HUES64 (cell line): ENCODE results near the gene FAM72C.
"Not testable (repeated sequence)": the region's sequence is repeated elsewhere in the genome, so short reads cannot be mapped to it uniquely, and the experiment has no call there.

Source experiments
- H3K27ac ChIP-seq: 2 replicates; pipeline ENCODE4 v1.7.0; 2013; ENCODE audit warnings: low read depth, low read length, inconsistent platforms
- H3K27me3 ChIP-seq: 2 replicates; pipeline ENCODE4 v1.6.1; 2013; ENCODE audit warnings: mild to moderate bottlenecking, low read length; ENCODE audit not compliant: insufficient read depth
- H3K36me3 ChIP-seq: 2 replicates; pipeline ENCODE4 v1.6.1; 2013; ENCODE audit warnings: mild to moderate bottlenecking, low read length; ENCODE audit not compliant: insufficient read depth
- H3K4me1 ChIP-seq: 2 replicates; pipeline ENCODE4 v1.6.1; 2013; ENCODE audit warnings: mild to moderate bottlenecking, low read length, moderate library complexity; ENCODE audit not compliant: insufficient read depth
- H3K4me3 ChIP-seq: 2 replicates; pipeline ENCODE4 v1.5.1; 2013; ENCODE audit warnings: mild to moderate bottlenecking, low read length, moderate library complexity
- H3K9ac ChIP-seq: 2 replicates; pipeline ENCODE4 v1.6.1; 2013; ENCODE audit warnings: mild to moderate bottlenecking, low read depth, low read length
- H3K9me3 ChIP-seq: 2 replicates; pipeline ENCODE4 v1.6.1; 2013; ENCODE audit warnings: low read depth, low read length; ENCODE audit not compliant: insufficient read depth
- WGBS: fragments of 150-250, 120-280 bp; methylation state at CpG from one replicate; pipeline ENCODE4 v1.1.7; 2013; ENCODE audit warnings: missing lambda C conversion rate; 5-methylcytosine and 5-hydroxymethylcytosine counted together

FAM72C gene

GRCh38 chr1:143973876-143974414, 2.2 kb upstream of the FAM72C start:
- 0% methylated on average over 2 of the region's 37 CpGs for WGBS

GRCh38 chr1:143972753-143973326, 1.1 kb upstream of the FAM72C start:
- not testable (repeated sequence) for H3K4me1 ChIP-seq, H3K4me3 ChIP-seq, H3K27ac ChIP-seq, H3K36me3 ChIP-seq, H3K27me3 ChIP-seq, H3K9me3 ChIP-seq, H3K9ac ChIP-seq
- WGBS: no CpG with 5 or more reads among the region's 48 CpGs

More at GRCh38 chr1:143973876-143974414, 2.2 kb upstream of the FAM72C start:
- not testable (repeated sequence) for H3K9ac ChIP-seq, H3K4me1 ChIP-seq, H3K27ac ChIP-seq, H3K9me3 ChIP-seq, H3K27me3 ChIP-seq, H3K36me3 ChIP-seq
- H3K4me3 ChIP-seq: peak overlapping the region; percentile 37

- not testable (repeated sequence) for H3K4me3 ChIP-seq, H3K27ac ChIP-seq, H3K9ac ChIP-seq, H3K9me3 ChIP-seq, H3K27me3 ChIP-seq, H3K36me3 ChIP-seq, H3K4me1 ChIP-seq
- WGBS: no CpG with 5 or more reads among the region's 1 CpG
These were observed 5.9 kb downstream of the FAM72C start for GRCh38 chr1:143965860-143966259.

GRCh38 chr1:143964294-143964693, 7.5 kb downstream of the FAM72C start:
- H3K4me1 ChIP-seq, H3K9ac ChIP-seq, H3K4me3 ChIP-seq, H3K9me3 ChIP-seq, H3K36me3 ChIP-seq, H3K27me3 ChIP-seq, H3K27ac ChIP-seq: not testable (repeated sequence)
- no CpG with 5 or more reads among the region's 2 CpGs for WGBS

DNA sequence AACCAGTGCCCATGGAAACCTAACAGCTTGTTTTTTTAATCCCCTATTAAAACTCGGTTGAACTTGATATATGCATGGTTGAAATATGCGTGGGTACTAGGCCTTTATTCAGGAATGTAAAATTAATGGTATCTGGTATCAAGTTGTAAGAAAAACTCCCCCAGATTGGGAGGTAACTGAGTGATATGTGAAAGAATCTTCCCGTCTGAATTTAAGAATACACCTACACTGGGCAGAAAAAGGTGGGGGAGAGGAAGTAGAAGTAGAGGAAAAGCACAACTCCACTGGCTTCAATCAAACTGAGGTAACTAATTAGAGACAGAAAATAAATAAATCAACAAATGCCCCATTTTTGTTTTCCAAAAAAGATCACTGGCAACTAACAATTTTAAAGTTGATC, 15.9 kb downstream of the FAM72C start:
- no CpG with 5 or more reads among the region's 3 CpGs for WGBS
- not testable (repeated sequence) for H3K4me3 ChIP-seq, H3K36me3 ChIP-seq, H3K27ac ChIP-seq, H3K9ac ChIP-seq, H3K27me3 ChIP-seq, H3K9me3 ChIP-seq, H3K4me1 ChIP-seq

- no CpG with 5 or more reads among the region's 1 CpG for WGBS
- not testable (repeated sequence) for H3K4me1 ChIP-seq, H3K27me3 ChIP-seq
These were observed 18.9 kb downstream of the FAM72C start for GRCh38 chr1:143952913-143953312.

DNA sequence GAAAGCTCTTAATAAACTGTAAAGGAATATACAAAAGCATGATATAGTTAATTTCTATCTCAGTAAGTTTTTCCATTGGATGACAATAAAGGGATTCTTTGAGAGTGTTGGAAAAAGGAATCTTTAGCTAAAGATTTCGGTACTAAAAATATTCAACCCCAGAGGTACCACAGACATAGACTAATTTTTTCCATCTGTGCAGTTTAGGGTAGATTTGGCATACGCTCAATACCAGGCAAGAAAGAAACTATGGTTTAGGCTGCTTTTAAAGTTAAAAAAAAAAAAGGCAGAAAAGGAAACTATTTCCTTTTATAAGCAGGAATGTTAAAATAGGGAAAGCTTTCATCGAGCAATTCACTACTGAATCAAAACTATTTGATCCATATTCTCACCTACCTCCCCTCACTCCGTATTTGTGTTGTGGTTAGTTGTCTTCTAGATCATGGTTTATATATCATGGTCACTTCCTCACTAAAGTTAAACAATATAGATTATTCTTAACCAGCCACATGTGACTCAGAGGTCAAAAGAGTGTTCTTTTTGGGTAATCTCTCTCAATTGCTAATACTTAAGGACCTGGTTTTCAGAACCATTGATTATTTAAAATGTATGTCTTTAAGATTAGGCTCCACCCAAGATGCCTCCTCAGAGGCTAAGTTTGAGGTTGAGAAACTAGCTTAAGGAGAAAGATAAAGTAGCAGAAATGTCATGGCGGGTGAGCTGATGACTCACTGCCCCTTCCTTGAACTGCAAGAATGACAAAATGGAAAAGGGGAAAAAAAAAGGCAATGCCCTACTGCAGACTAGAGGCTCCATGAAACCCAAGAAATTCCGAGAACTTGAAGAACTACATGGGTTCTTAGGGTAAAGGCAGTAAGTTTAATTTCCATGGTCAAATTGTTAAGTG, 20.0 kb downstream of the FAM72C start:
- not testable (repeated sequence) for H3K27ac ChIP-seq, H3K9me3 ChIP-seq, H3K36me3 ChIP-seq, H3K27me3 ChIP-seq, H3K9ac ChIP-seq, H3K4me1 ChIP-seq, H3K4me3 ChIP-seq
- no CpG with 5 or more reads among the region's 6 CpGs for WGBS

More at GRCh38 chr1:143952913-143953312, 18.9 kb downstream of the FAM72C start:
- not testable (repeated sequence) for H3K4me3 ChIP-seq, H3K27ac ChIP-seq, H3K9me3 ChIP-seq, H3K9ac ChIP-seq, H3K36me3 ChIP-seq

DNA sequence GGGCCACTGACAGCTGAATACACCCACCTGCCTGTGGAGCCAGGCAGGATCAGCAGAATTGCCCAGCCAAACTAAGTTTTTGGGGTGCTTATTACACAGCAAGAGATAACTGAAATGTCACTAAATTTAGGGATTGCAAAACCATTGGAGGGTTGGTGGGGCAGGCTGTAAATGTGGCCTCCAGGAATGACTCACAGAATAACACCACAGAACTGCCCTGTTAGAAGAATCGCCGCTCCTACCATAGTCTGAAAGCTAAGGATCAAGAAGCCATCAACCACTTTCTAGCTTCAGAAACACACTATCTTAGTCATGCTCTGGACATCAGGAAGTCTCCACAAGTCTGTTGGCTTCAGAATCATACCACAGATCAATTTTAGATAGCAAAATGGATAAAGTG, 24.0 kb downstream of the FAM72C start:
- not testable (repeated sequence) for H3K36me3 ChIP-seq, H3K27ac ChIP-seq, H3K4me3 ChIP-seq, H3K4me1 ChIP-seq, H3K9me3 ChIP-seq, H3K27me3 ChIP-seq, H3K9ac ChIP-seq
- WGBS: no CpG with 5 or more reads among the region's 2 CpGs

- no CpG with 5 or more reads among the region's 3 CpGs for WGBS
- H3K9me3 ChIP-seq, H3K4me3 ChIP-seq, H3K27me3 ChIP-seq, H3K9ac ChIP-seq, H3K36me3 ChIP-seq, H3K27ac ChIP-seq, H3K4me1 ChIP-seq: not testable (repeated sequence)
These were observed 26.5 kb downstream of the FAM72C start for GRCh38 chr1:143945253-143945652.

- H3K4me3 ChIP-seq, H3K9me3 ChIP-seq, H3K4me1 ChIP-seq, H3K27ac ChIP-seq, H3K27me3 ChIP-seq, H3K9ac ChIP-seq, H3K36me3 ChIP-seq: not testable (repeated sequence)
- no CpG with 5 or more reads among the region's 5 CpGs for WGBS
These were observed 27.1 kb downstream of the FAM72C start for GRCh38 chr1:143944576-143945240.

DNA sequence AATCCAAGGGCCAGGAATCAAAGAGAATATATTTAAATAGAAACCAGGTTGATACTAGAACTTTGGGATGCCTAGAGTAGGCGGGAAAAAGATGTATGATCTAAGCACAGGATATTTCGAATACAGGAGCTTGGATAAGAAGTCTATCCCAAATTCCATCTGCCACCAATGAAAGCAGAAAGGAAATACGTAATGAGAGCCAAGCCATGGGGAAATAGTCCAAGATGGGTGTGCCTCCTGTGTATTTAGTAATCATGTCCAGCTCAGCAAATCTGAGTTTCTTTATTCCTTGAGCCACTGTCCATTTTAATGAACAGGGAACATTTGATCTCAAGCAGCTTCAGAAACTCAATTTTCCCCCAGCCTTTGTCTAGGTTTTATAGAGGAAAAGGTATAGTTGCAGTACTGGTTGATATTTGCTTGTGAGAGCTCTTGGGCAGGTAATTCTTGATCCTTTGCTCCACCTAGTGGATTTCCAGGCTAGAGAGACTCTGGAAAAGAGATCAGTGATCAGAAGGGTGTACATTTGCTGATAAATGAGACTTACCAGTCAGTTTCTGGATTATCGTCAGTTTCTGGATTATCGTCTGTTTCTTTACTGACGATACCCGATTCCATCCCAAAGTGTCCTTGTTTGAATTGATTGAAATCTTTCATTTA, 28.3 kb downstream of the FAM72C start:
- H3K4me3 ChIP-seq, H3K27me3 ChIP-seq, H3K9ac ChIP-seq, H3K4me1 ChIP-seq, H3K27ac ChIP-seq, H3K9me3 ChIP-seq, H3K36me3 ChIP-seq: not testable (repeated sequence)
- no CpG with 5 or more reads among the region's 7 CpGs for WGBS
